ENCODE results near the gene RFLNA. TPM values are rescaled to one million over a fixed set of nuclear protein-coding genes. Genes with fewer than 3 reads are reported as not detected.

The RFLNA gene
- total and polyA plus RNA-seq, 7 donors = 0.83 to 57.1 (median 17.6) TPM; not detected in 2

DNA sequence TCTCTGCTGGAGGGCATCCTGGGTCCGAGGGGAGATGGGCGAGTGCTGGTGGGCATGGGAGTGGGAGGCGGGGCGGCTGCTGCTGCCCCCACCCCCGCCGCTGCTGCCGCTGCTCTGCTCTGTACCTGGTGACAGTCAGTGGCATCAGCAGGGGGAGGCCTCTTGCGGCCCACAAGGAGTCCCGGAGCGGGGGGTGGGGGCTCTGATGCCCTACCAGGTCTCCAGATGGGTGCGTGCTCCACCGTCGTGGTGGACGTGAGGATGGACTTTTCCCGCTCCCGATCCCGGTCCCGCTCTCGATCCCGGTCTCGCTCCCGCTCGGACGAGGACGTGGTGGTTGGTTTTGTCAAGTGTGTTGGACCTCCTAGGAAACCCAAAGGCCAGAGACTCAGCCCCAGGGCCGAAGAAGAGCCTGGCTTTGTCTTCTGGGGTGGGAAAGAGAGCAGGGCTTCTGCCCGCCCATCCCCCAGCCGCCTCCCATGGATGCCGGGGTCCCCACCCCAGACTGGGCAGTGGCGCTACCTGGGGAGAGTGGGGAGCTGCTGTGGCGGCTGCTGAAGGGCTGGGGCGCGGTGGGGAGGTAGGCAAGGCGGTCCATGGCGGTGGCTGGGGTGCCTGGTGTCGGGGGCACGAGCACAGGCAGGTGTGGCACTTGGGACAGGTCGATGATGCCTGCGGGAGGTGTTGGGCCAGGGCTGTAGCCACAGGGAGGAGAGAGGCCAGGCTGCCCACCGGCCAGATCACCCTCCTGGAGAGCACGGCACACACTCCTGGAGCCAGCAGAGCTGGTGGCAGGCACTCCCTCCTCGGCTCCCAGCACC, 45.4 kb downstream of the RFLNA start:
- Histone ChIP-seq H3K4me1 (no peaks in the 10 kb centered on the region), H3K27me3 (no peaks in the 10 kb centered on the region), H3K36me3 (peaks cover 52 to 86% (median 73%) of the 10 kb centered on the region in 4 donors), H3K4me3 (no peak overlapping the region), H3K9me3 (no peaks in the 10 kb centered on the region), H3K27ac (no peak overlapping the region)
- intact Hi-C loops (cut with DNase I) = no loop called here
- TF ChIP-seq EP300 (IDR thresholded peaks at IDR 0.05) = no peak
- no peak for TF ChIP-seq POLR2A (IDR thresholded peaks at IDR 0.05)
- TF ChIP-seq, protein P1, sequence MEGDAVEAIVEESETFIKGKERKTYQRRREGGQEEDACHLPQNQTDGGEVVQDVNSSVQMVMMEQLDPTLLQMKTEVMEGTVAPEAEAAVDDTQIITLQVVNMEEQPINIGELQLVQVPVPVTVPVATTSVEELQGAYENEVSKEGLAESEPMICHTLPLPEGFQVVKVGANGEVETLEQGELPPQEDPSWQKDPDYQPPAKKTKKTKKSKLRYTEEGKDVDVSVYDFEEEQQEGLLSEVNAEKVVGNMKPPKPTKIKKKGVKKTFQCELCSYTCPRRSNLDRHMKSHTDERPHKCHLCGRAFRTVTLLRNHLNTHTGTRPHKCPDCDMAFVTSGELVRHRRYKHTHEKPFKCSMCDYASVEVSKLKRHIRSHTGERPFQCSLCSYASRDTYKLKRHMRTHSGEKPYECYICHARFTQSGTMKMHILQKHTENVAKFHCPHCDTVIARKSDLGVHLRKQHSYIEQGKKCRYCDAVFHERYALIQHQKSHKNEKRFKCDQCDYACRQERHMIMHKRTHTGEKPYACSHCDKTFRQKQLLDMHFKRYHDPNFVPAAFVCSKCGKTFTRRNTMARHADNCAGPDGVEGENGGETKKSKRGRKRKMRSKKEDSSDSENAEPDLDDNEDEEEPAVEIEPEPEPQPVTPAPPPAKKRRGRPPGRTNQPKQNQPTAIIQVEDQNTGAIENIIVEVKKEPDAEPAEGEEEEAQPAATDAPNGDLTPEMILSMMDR (IDR thresholded peaks at IDR 0.05) = no peak
- TF ChIP-seq POLR2AphosphoS5 (IDR thresholded peaks at IDR 0.05) = no peak
- no peak for DNase-seq
- WGBS, 2 donors = 95% methylated on average over 42 of the region's 42 CpGs

DNA sequence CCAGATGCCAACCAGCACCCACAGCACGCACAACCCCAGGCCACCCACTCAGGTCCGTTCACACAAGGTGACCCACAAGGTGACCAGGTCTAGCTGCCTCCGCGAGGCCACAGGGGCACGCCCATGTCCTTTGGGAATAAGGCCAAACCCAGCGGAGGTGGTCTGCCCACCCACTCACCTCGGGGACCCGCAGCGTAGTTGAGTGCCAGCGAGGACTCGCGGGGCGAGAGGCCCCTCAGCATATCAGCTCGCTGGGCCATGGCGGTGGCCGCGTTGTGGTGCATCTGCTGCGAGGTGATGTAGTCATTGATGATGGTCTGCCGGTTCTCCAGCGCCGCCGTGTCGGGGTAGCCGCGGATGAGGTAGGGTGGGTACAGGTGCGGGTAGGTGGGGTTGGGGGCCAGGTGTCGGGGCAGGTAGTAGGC, 46.8 kb downstream of the RFLNA start:
- intact Hi-C loops (cut with DNase I) = no loop called here
- 96 to 97% methylated on average over 27 of the region's 27 CpGs for WGBS, 2 donors
- H3K9me3 ChIP-seq = no peaks in the 10 kb centered on the region
- no peaks in the 10 kb centered on the region for H3K27me3 ChIP-seq
- no peaks in the 10 kb centered on the region for H3K4me1 ChIP-seq
- H3K36me3 ChIP-seq = peaks cover 49 to 86% (median 73%) of the 10 kb centered on the region in 4 donors
- DNase-seq = no peak
- H3K4me3 ChIP-seq = no peak overlapping the region
- H3K27ac ChIP-seq = no peak overlapping the region
- TF ChIP-seq EP300 (IDR thresholded peaks at IDR 0.05) = no peak
- TF ChIP-seq, protein P1 (IDR thresholded peaks at IDR 0.05) = no peak
- no peak for TF ChIP-seq POLR2A (IDR thresholded peaks at IDR 0.05)
- no peak for TF ChIP-seq POLR2AphosphoS5 (IDR thresholded peaks at IDR 0.05)

DNA sequence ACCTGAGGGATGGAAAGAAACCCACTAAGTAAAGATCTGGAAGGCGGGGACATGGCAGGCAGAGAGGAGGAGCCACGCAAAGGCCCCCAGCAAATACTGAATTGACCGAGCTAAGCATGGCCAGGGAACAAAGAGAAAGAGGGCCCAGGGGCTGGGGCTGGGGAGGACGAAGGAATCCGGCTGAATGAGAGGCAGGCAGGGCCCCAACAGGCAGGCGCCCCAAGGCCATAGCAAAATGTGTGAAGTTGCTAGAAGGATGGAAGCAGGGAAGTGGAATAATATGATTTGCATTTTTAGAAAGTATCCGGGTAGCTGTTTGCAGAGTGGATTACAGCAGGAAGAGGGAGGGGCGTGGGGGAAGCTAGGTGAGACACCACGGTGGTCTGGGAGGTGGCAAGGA, 49.1 kb downstream of the RFLNA start:
- no peak for TF ChIP-seq EP300 (IDR thresholded peaks at IDR 0.05)
- no peak for TF ChIP-seq POLR2A (IDR thresholded peaks at IDR 0.05)
- no peak for TF ChIP-seq POLR2AphosphoS5 (IDR thresholded peaks at IDR 0.05)
- TF ChIP-seq, protein P1 (IDR thresholded peaks at IDR 0.05) = no peak
- WGBS, 2 donors = 83 to 87% methylated on average over 9 of the region's 9 CpGs
- Histone ChIP-seq H3K36me3 (peaks cover 68 to 94% (median 87%) of the 10 kb centered on the region in 4 donors), H3K27ac (no peak overlapping the region), H3K27me3 (no peaks in the 10 kb centered on the region), H3K9me3 (no peaks in the 10 kb centered on the region), H3K4me3 (no peak overlapping the region), H3K4me1 (no peaks in the 10 kb centered on the region)
- intact Hi-C loops (cut with DNase I) = no loop called here
- DNase-seq = no peak

DNA sequence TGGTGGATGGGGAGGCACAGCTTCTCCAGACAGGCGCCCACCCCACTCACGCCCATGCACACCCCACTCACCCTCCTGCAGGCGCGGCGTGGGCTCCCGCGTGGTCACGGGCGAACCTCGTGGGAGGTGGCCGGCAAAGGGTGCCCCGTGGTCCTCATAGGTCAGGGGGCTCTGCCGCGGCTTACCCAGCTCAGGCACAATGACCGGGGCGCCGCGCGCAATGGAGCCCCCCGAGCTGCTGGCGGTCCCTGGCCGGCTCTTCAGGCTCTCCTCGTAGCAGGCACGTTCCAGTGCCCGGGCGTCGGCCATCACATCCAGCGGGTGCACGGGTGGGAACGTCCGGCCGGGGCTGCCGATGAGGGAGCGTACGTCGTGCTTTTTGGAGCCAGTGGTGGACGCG, 49.6 kb downstream of the RFLNA start:
- no peak overlapping the region for H3K4me3 ChIP-seq
- intact Hi-C loops (cut with DNase I) = no loop called here
- TF ChIP-seq EP300 (IDR thresholded peaks at IDR 0.05) = no peak
- TF ChIP-seq, protein P1 (IDR thresholded peaks at IDR 0.05) = no peak
- TF ChIP-seq POLR2A (IDR thresholded peaks at IDR 0.05) = no peak
- no peak for TF ChIP-seq POLR2AphosphoS5 (IDR thresholded peaks at IDR 0.05)
- no peak overlapping the region for H3K27ac ChIP-seq
- H3K9me3 ChIP-seq = no peaks in the 10 kb centered on the region
- WGBS, 2 donors = 95 to 97% methylated on average over 38 of the region's 38 CpGs
- H3K27me3 ChIP-seq = no peaks in the 10 kb centered on the region
- peaks cover 68 to 99% (median 91%) of the 10 kb centered on the region in 4 donors for H3K36me3 ChIP-seq
- no peak for DNase-seq
- no peaks in the 10 kb centered on the region for H3K4me1 ChIP-seq

All from sigmoid colon (tissue), 7 donors.